Measurements from ENCODE around the gene PICK1.
"Not testable (repeated sequence)": the region's sequence is repeated elsewhere in the genome, so short reads cannot be mapped to it uniquely, and the experiment has no call there.

PICK1 gene

DNA sequence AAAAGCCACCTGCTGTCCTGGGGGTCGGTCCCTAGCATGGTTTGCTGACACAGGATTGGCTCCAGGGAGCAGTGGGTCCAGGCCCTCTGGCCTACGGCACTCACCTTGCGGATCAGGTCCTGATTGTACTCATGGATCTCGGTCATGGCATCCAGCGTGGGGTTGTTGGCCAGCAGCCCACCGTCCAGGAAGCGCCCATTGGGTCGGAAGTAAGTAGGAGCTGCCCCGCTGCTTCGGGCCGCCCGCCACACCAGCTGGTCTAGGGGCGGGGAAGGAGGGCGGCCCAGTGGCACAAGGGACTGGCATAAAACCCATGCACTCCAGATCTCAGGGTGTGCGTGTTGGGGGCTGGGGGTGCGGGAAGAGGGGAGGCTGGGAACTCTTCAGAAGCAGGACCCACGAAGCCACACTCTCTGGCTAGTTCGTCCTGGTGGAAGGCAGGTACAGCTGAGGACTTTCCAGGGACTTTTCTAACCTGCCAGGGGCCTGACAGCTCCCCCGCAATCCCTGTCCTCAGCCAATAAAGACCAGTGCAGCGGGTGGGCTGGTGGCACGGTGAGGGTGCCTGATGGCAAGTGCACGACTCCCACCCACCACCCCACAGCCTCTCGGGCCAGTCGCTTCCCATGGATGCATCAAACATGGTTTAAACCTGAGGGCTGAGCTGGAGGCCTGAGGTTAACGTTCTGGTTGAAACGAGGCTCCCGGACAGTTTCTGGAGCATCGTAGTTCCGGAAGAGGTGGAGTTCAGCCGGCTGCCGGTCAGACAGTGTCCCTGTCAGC, 58.4 kb downstream of the PICK1 start:
- DNase-seq (ENCODE audit: low spot score) = no peak
- TF ChIP-seq, protein P1, sequence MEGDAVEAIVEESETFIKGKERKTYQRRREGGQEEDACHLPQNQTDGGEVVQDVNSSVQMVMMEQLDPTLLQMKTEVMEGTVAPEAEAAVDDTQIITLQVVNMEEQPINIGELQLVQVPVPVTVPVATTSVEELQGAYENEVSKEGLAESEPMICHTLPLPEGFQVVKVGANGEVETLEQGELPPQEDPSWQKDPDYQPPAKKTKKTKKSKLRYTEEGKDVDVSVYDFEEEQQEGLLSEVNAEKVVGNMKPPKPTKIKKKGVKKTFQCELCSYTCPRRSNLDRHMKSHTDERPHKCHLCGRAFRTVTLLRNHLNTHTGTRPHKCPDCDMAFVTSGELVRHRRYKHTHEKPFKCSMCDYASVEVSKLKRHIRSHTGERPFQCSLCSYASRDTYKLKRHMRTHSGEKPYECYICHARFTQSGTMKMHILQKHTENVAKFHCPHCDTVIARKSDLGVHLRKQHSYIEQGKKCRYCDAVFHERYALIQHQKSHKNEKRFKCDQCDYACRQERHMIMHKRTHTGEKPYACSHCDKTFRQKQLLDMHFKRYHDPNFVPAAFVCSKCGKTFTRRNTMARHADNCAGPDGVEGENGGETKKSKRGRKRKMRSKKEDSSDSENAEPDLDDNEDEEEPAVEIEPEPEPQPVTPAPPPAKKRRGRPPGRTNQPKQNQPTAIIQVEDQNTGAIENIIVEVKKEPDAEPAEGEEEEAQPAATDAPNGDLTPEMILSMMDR (IDR thresholded peaks at IDR 0.05) = no peak
- Histone ChIP-seq H3K27ac (no peak overlapping the region), H3K4me3 (no peak overlapping the region)

GRCh38 chr22:38117556-38117955, 60.4 kb downstream of the PICK1 start:
- not testable (repeated sequence) for DNase-seq (ENCODE audit: low spot score); H3K27ac ChIP-seq; H3K4me3 ChIP-seq

DNA sequence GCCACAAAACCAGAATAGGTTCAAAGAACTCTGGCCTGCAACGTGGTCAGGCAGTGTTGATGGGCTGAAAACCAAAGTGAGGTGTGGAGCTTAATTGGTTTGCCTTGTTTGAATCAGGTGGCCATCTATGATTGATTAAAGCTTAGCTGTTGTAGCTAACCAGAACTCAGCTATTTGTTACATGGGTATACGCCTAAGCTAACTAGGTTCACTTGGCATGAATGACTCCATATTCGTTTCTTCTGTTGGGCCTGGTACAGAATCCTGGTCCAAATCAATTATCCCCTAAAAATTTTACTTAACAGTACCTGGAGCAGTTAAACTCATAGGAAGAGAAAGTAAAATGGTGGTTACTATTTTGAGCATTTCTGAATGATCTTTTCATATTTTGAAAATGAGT, 61.0 kb downstream of the PICK1 start:
- no peak for DNase-seq (ENCODE audit: low spot score)
- TF ChIP-seq, protein P1 (IDR thresholded peaks at IDR 0.05) = no peak
- H3K4me3 ChIP-seq = no peak overlapping the region
- no peak overlapping the region for H3K27ac ChIP-seq

DNA sequence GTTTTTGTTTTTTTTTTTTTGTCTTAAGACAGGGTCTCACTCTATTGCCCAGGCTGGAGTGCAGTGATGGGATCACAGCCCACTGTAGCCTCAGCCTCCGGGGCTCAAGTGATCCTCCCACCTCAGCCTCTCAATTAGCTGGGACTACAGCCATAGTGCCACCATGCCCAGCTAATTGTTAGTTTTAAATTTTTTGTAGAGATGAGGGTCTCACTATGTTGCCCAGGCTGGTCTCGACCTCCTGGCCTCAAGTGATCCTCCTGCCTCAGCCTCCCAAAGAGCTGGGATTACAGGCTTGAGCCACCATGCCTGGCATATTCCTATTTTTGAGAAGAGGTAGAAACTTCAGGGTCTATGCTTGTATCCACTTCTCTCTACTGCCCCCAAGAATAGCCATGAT, 61.5 kb downstream of the PICK1 start:
- DNase-seq (ENCODE audit: low spot score); H3K27ac ChIP-seq; H3K4me3 ChIP-seq: not testable (repeated sequence)

- Histone ChIP-seq H3K4me3 (no peak overlapping the region), H3K27ac (no peak overlapping the region)
- TF ChIP-seq, protein P1 (IDR thresholded peaks at IDR 0.05) = no peak
- DNase-seq (ENCODE audit: low spot score) = no peak
Observed at GRCh38 chr22:38120359-38121110, 63.3 kb downstream of the PICK1 start.

- no peak for DNase-seq (ENCODE audit: low spot score)
- TF ChIP-seq, protein P1 (IDR thresholded peaks at IDR 0.05) = no peak
- H3K27ac ChIP-seq = no peak overlapping the region
- H3K4me3 ChIP-seq = no peak overlapping the region
Observed at GRCh38 chr22:38122616-38123015, 65.4 kb downstream of the PICK1 start.

- TF ChIP-seq, protein P1 (IDR thresholded peaks at IDR 0.05) = no peak
- Histone ChIP-seq H3K27ac (no peak overlapping the region), H3K4me3 (no peak overlapping the region)
Observed at GRCh38 chr22:38124236-38124974, 67.2 kb downstream of the PICK1 start.

More at GRCh38 chr22:38124236-38124974, 67.2 kb downstream of the PICK1 start:
- DNase-seq (ENCODE audit: low spot score) = no peak

Data from coronary artery (tissue), 2 donors.